ENCODE results near the gene RAB5A.

Gene RAB5A

GRCh38 chr3:19907523-19907922 lies 39.4 kb upstream of the RAB5A start:
- H2AFZ ChIP-seq (ENCODE audit: low read length) = no peak overlapping the region
- no peak overlapping the region for H3K27ac ChIP-seq (ENCODE audit: low read depth, low read length, poor library complexity, severe bottlenecking)
- H3F3A ChIP-seq (ENCODE audit: insufficient read depth, low read length) = no peaks in the 10 kb centered on the region
- H4K20me1 ChIP-seq (ENCODE audit: insufficient read depth, low read length) = no peaks in the 10 kb centered on the region
- H3K9me3 ChIP-seq (ENCODE audit: low read length) = no peaks in the 10 kb centered on the region
- no peaks in the 10 kb centered on the region for H3K27me3 ChIP-seq (ENCODE audit: insufficient read depth, low read length)
- H3K4me3 ChIP-seq (ENCODE audit: low read depth, low read length, poor library complexity, severe bottlenecking) = no peak overlapping the region
- no peaks in the 10 kb centered on the region for H3K36me3 ChIP-seq (ENCODE audit: insufficient read depth, low read length)
- no peaks in the 10 kb centered on the region for H3K9me2 ChIP-seq (ENCODE audit: low read depth, low read length)
- no peaks in the 10 kb centered on the region for H3K79me2 ChIP-seq (ENCODE audit: insufficient read depth, low read length)
- no peak for TF ChIP-seq EZH2 (IDR thresholded peaks at IDR 0.05; ENCODE audit: borderline replicate concordance, low read length)
- no peak for TF ChIP-seq CTCF (IDR thresholded peaks at IDR 0.05; ENCODE audit: low read length)
- no peak overlapping the region for H3K9ac ChIP-seq (ENCODE audit: low read length)
- no peaks in the 10 kb centered on the region for H3K4me1 ChIP-seq (ENCODE audit: insufficient read depth, low read length, severe bottlenecking)
- no peak overlapping the region for H3K4me2 ChIP-seq (ENCODE audit: low read length)

- no peak for TF ChIP-seq EZH2 (IDR thresholded peaks at IDR 0.05; ENCODE audit: borderline replicate concordance, low read length)
- TF ChIP-seq CTCF (IDR thresholded peaks at IDR 0.05; ENCODE audit: low read length) = no peak
- H3K4me3 ChIP-seq (ENCODE audit: low read depth, low read length, poor library complexity, severe bottlenecking) = no peak overlapping the region
- no peaks in the 10 kb centered on the region for H3K9me2 ChIP-seq (ENCODE audit: low read depth, low read length)
- H3K27ac ChIP-seq (ENCODE audit: low read depth, low read length, poor library complexity, severe bottlenecking) = no peak overlapping the region
- H3F3A ChIP-seq (ENCODE audit: insufficient read depth, low read length) = no peaks in the 10 kb centered on the region
- H3K79me2 ChIP-seq (ENCODE audit: insufficient read depth, low read length) = no peaks in the 10 kb centered on the region
- no peaks in the 10 kb centered on the region for H3K36me3 ChIP-seq (ENCODE audit: insufficient read depth, low read length)
- H4K20me1 ChIP-seq (ENCODE audit: insufficient read depth, low read length) = no peaks in the 10 kb centered on the region
- no peak overlapping the region for H2AFZ ChIP-seq (ENCODE audit: low read length)
- no peaks in the 10 kb centered on the region for H3K4me1 ChIP-seq (ENCODE audit: insufficient read depth, low read length, severe bottlenecking)
- H3K4me2 ChIP-seq (ENCODE audit: low read length) = no peak overlapping the region
- no peaks in the 10 kb centered on the region for H3K9me3 ChIP-seq (ENCODE audit: low read length)
- H3K27me3 ChIP-seq (ENCODE audit: insufficient read depth, low read length) = no peaks in the 10 kb centered on the region
- no peak overlapping the region for H3K9ac ChIP-seq (ENCODE audit: low read length)
Observed at GRCh38 chr3:19911452-19911851, 35.4 kb upstream of the RAB5A start.

- Histone ChIP-seq H3K27me3 (ENCODE audit: insufficient read depth, low read length) (no peaks in the 10 kb centered on the region), H3K4me2 (ENCODE audit: low read length) (no peak overlapping the region), H3K4me3 (ENCODE audit: low read depth, low read length, poor library complexity, severe bottlenecking) (no peak overlapping the region), H3F3A (ENCODE audit: insufficient read depth, low read length) (no peaks in the 10 kb centered on the region), H3K9me3 (ENCODE audit: low read length) (no peaks in the 10 kb centered on the region), H3K36me3 (ENCODE audit: insufficient read depth, low read length) (no peaks in the 10 kb centered on the region), H3K79me2 (ENCODE audit: insufficient read depth, low read length) (no peaks in the 10 kb centered on the region), H3K9ac (ENCODE audit: low read length) (no peak overlapping the region), H2AFZ (ENCODE audit: low read length) (no peak overlapping the region), H3K4me1 (ENCODE audit: insufficient read depth, low read length, severe bottlenecking) (no peaks in the 10 kb centered on the region), H4K20me1 (ENCODE audit: insufficient read depth, low read length) (no peaks in the 10 kb centered on the region), H3K9me2 (ENCODE audit: low read depth, low read length) (no peaks in the 10 kb centered on the region), H3K27ac (ENCODE audit: low read depth, low read length, poor library complexity, severe bottlenecking) (no peak overlapping the region)
- no peak for TF ChIP-seq CTCF (IDR thresholded peaks at IDR 0.05; ENCODE audit: low read length)
- no peak for TF ChIP-seq EZH2 (IDR thresholded peaks at IDR 0.05; ENCODE audit: borderline replicate concordance, low read length)
Observed at GRCh38 chr3:19917167-19917566, 29.7 kb upstream of the RAB5A start.

Data from OCI-LY1 (cell line).